Activated T-helper 17 cell treated with anti-CD3 and anti-CD28 coated beads, Interleukin-2, amount 50 U/mL, for 72 hours (primary cell): ENCODE results near the gene ALPG. TPM values are rescaled to one million over a fixed set of nuclear protein-coding genes. Genes with fewer than 3 reads are reported as not detected.
"Not testable (repeated sequence)": the region's sequence is repeated elsewhere in the genome, so short reads cannot be mapped to it uniquely, and the experiment has no call there.

Experiments used
- ATAC-seq: fragments of 150-1000 bp; cut with Tn5 transposase; replicated peaks from 2 replicates; pipeline ENCODE4 v1.10.0; 2021; ENCODE audit warnings: mild to moderate bottlenecking, moderate library complexity
- H3K27ac Mint-ChIP-seq: one replicate; pipeline ENCODE4 v1.8.0; 2022; ENCODE audit warnings: mixed read lengths
- H3K27me3 Mint-ChIP-seq: one replicate; pipeline ENCODE4 v1.8.0; 2022; ENCODE audit warnings: mixed read lengths
- H3K36me3 Mint-ChIP-seq: one replicate; pipeline ENCODE4 v1.8.0; 2022; ENCODE audit warnings: low read depth, mild to moderate bottlenecking, mixed read lengths
- H3K4me1 Mint-ChIP-seq: one replicate; pipeline ENCODE4 v1.8.0; 2022; ENCODE audit warnings: mixed read lengths
- H3K4me3 Mint-ChIP-seq: one replicate; pipeline ENCODE4 v1.8.0; 2022; ENCODE audit warnings: mild to moderate bottlenecking, mixed read lengths
- H3K9me3 Mint-ChIP-seq: one replicate; pipeline ENCODE4 v1.8.0; 2022; ENCODE audit warnings: mixed read lengths
- total RNA-seq, 2 donors: library from RNA; stranded (reverse); gene quantifications; one replicate each; pipeline ENCODE4 v1.2.3, GENCODE V29; 2022

The ALPG gene
- total RNA-seq, 2 donors from 2014 or later: not detected

- Mint-ChIP-seq H3K9me3 (no peaks in the 10 kb centered on the region), H3K4me1 (no peaks in the 10 kb centered on the region), H3K27ac (no peak overlapping the region), H3K27me3 (peaks cover 14% of the 10 kb centered on the region), H3K36me3 (no peaks in the 10 kb centered on the region), H3K4me3 (no peak overlapping the region)
- ATAC-seq: no peak
Measured at GRCh38 chr2:232400256-232401015, 6.2 kb upstream of the ALPG start.

- Mint-ChIP-seq H3K27me3 (peaks cover 8% of the 10 kb centered on the region), H3K36me3 (no peaks in the 10 kb centered on the region), H3K9me3 (no peaks in the 10 kb centered on the region), H3K4me3 (no peak overlapping the region), H3K27ac (no peak overlapping the region), H3K4me1 (no peaks in the 10 kb centered on the region)
- ATAC-seq: no peak
Measured at GRCh38 chr2:232402518-232402917, 4.1 kb upstream of the ALPG start.

DNA sequence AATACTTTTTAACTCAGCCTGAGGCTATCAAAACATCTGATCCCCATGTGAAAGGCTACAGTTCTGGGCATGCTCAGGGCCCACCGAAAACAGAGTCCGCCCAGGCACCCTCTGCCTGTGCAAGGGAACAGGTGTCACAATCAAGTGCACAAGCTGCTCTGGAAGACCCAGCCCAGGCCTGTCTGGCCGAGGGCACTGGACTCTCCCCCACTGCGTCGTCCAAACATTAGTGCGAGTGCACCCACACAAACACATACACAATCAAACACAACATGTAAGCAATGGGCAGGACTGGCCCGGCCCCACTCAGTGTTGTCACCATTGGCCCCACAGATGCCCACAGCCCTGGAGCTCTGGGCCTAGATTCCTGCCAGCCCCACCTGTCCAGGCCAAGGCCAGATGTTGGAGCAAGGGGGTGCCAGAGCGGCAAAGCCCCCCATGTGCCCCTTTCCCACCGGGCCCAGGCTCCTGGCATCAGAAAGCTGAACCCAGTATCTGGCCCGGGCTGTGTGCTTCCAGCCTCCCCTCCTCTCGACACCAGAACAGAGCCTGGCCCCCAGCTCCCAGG, 617 bp upstream of the ALPG start:
- Mint-ChIP-seq H3K36me3 (no peaks in the 10 kb centered on the region), H3K27me3 (peaks cover 9% of the 10 kb centered on the region), H3K4me1 (no peaks in the 10 kb centered on the region), H3K27ac (no peak overlapping the region), H3K4me3 (no peak overlapping the region), H3K9me3 (no peaks in the 10 kb centered on the region)
- ATAC-seq: no peak

DNA sequence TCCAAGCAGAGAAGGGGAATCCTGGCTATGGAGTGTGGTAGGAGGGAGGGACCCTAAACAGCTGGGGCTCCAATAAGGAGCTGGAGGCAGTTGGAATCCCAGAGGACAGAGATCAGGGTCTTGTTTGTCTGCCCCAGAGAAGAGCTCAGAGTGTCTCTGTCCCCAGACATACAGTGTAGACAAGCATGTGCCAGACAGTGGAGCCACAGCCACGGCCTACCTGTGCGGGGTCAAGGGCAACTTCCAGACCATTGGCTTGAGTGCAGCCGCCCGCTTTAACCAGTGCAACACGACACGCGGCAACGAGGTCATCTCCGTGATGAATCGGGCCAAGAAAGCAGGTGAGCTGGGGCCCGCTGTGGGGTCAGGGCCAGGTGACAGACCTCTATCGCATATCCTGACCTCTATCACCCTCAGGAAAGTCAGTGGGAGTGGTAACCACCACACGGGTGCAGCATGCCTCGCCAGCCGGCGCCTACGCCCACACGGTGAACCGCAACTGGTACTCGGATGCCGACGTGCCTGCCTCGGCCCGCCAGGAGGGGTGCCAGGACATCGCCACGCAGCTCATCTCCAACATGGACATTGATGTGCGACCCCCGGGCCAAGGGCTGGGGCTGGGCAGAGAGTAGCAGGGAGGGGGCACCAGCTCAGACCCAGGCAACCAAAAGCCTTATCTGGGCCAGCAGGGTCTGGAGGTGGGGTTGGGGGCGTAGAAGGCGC, 945 bp downstream of the ALPG start:
- peaks cover 15% of the 10 kb centered on the region for H3K27me3 Mint-ChIP-seq
- H3K36me3 Mint-ChIP-seq, H3K27ac Mint-ChIP-seq, H3K4me1 Mint-ChIP-seq, H3K4me3 Mint-ChIP-seq, ATAC-seq, H3K9me3 Mint-ChIP-seq: not testable (repeated sequence)

GRCh38 chr2:232408269-232408668, 1.6 kb downstream of the ALPG start:
- not testable (repeated sequence) for H3K4me1 Mint-ChIP-seq, H3K4me3 Mint-ChIP-seq, ATAC-seq, H3K9me3 Mint-ChIP-seq, H3K36me3 Mint-ChIP-seq, H3K27ac Mint-ChIP-seq
- peaks cover 18% of the 10 kb centered on the region for H3K27me3 Mint-ChIP-seq

DNA sequence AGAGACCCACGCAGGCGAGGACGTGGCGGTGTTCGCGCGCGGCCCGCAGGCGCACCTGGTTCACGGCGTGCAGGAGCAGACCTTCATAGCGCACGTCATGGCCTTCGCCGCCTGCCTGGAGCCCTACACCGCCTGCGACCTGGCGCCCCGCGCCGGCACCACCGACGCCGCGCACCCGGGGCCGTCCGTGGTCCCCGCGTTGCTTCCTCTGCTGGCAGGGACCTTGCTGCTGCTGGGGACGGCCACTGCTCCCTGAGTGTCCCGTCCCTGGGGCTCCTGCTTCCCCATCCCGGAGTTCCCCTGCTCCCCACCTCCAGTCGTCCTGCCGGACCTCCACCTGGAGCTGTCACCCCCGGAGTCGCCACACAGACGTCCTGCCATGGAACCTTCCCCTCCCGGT, 3.0 kb downstream of the ALPG start:
- H3K27ac Mint-ChIP-seq, H3K4me3 Mint-ChIP-seq, H3K4me1 Mint-ChIP-seq, ATAC-seq, H3K36me3 Mint-ChIP-seq, H3K9me3 Mint-ChIP-seq: not testable (repeated sequence)
- H3K27me3 Mint-ChIP-seq: peaks cover 16% of the 10 kb centered on the region

GRCh38 chr2:232410238-232410900, 3.7 kb downstream of the ALPG start:
- Mint-ChIP-seq H3K4me3 (no peak overlapping the region), H3K27ac (no peak overlapping the region), H3K27me3 (peaks cover 15% of the 10 kb centered on the region), H3K4me1 (no peaks in the 10 kb centered on the region), H3K36me3 (no peaks in the 10 kb centered on the region), H3K9me3 (no peaks in the 10 kb centered on the region)
- ATAC-seq: no peak

- no peak overlapping the region for H3K27ac Mint-ChIP-seq
- no peak for ATAC-seq
- H3K9me3 Mint-ChIP-seq: no peaks in the 10 kb centered on the region
- H3K36me3 Mint-ChIP-seq: no peaks in the 10 kb centered on the region
- H3K4me1 Mint-ChIP-seq: no peaks in the 10 kb centered on the region
- no peak overlapping the region for H3K4me3 Mint-ChIP-seq
- peaks cover 21% of the 10 kb centered on the region for H3K27me3 Mint-ChIP-seq
Measured at GRCh38 chr2:232411901-232412629, 5.4 kb downstream of the ALPG start.

- H3K36me3 Mint-ChIP-seq: no peaks in the 10 kb centered on the region
- H3K27ac Mint-ChIP-seq: no peak overlapping the region
- H3K4me3 Mint-ChIP-seq: no peak overlapping the region
- H3K27me3 Mint-ChIP-seq: peaks cover 22% of the 10 kb centered on the region
- no peaks in the 10 kb centered on the region for H3K4me1 Mint-ChIP-seq
- no peaks in the 10 kb centered on the region for H3K9me3 Mint-ChIP-seq
- ATAC-seq: no peak
Measured at GRCh38 chr2:232412986-232413385, 6.3 kb downstream of the ALPG start.

- H3K27me3 Mint-ChIP-seq: peaks cover 31% of the 10 kb centered on the region
- H3K4me3 Mint-ChIP-seq: no peak overlapping the region
- H3K4me1 Mint-ChIP-seq: peaks cover 3% of the 10 kb centered on the region
- ATAC-seq: no peak
- no peaks in the 10 kb centered on the region for H3K9me3 Mint-ChIP-seq
- H3K36me3 Mint-ChIP-seq: no peaks in the 10 kb centered on the region
- H3K27ac Mint-ChIP-seq: no peak overlapping the region
Measured at GRCh38 chr2:232415138-232415690, 8.6 kb downstream of the ALPG start.

- Mint-ChIP-seq H3K27me3 (peaks cover 29% of the 10 kb centered on the region), H3K4me3 (no peak overlapping the region), H3K36me3 (no peaks in the 10 kb centered on the region), H3K9me3 (no peaks in the 10 kb centered on the region), H3K4me1 (peaks cover 3% of the 10 kb centered on the region), H3K27ac (no peak overlapping the region)
- no peak for ATAC-seq
Measured at GRCh38 chr2:232415736-232416520, 9.3 kb downstream of the ALPG start.

DNA sequence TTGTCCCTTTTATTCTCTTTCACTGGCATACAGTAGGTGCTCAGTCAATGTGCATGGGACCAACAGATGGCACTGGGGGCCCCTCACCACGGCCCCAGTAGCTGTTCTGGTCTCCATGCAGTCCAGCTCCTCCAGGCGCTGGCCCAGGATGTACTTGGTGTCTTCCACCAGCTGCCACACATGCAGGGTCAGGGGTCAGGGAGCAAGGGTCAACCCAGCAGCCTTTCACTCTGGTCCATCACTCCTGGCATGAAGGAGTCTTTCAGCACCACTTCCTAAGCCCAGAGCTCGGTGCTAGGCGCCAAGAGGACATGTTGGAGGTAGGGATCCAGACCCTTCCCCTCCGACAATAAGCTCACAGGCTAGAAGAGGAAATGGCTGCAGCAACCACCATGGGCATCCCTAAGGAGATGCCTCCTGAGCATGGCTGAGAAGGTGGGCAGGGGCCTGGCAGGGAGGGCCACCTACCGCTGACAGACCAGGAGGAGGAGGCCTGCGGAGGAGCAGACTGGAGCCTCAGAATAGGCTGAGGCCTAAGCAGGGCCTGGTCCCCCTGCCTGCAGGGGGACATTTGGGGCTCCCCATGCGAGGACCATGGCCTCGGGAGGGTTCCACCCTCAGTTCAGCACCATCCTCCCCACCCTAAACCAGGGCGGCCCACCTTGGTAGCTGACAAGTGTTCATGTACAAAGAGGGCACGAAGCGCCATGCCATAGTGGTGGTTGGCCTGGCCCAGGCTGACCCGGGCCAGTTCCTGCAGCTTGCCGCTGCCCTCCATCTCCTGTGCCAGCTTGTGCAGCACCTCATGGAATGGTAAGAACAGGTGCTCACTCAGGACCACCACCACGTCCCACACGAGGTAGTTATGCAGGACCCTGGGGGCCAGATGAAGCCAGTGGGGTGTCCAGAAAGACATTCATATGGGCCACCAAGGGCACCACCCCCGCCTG, 10.2 kb downstream of the ALPG start:
- Mint-ChIP-seq H3K4me3 (no peak overlapping the region), H3K27me3 (peaks cover 27% of the 10 kb centered on the region), H3K9me3 (no peaks in the 10 kb centered on the region), H3K27ac (no peak overlapping the region), H3K4me1 (peaks cover 3% of the 10 kb centered on the region), H3K36me3 (no peaks in the 10 kb centered on the region)
- no peak for ATAC-seq
